ENCODE results near the gene HGS.

HGS gene

GRCh38 chr17:81708739-81709185 is 25.0 kb downstream of the HGS start:
- no peaks in the 10 kb centered on the region for H3K27me3 ChIP-seq
- H3K4me1 ChIP-seq = peaks cover 54% of the 10 kb centered on the region
- peaks cover 47% of the 10 kb centered on the region for H4K20me1 ChIP-seq
- no peak overlapping the region for H3K4me3 ChIP-seq
- no peak overlapping the region for H3K9ac ChIP-seq
- H3K4me2 ChIP-seq = no peak overlapping the region
- no peak for TF ChIP-seq Cebpa-rat (IDR thresholded peaks at IDR 0.05)
- no peaks in the 10 kb centered on the region for H3K9me3 ChIP-seq
- peaks cover 54% of the 10 kb centered on the region for H3K36me3 ChIP-seq
- H3K27ac ChIP-seq = 0 out of 2 replicates have a peak overlapping the region, but pooled peaks have one; percentile 9

GRCh38 chr17:81710514-81711308 is 26.9 kb downstream of the HGS start:
- TF ChIP-seq Cebpa-rat (IDR thresholded peaks at IDR 0.05) = no peak
- peaks cover 52% of the 10 kb centered on the region for H3K36me3 ChIP-seq
- peak overlapping the region; percentile 87 for H3K4me3 ChIP-seq
- H4K20me1 ChIP-seq = peaks cover 55% of the 10 kb centered on the region
- H3K27me3 ChIP-seq = no peaks in the 10 kb centered on the region
- peak overlapping the region; percentile 86 for H3K9ac ChIP-seq
- H3K27ac ChIP-seq = peak overlapping the region; percentile 86
- peak overlapping the region; percentile 98 for H3K4me2 ChIP-seq
- H3K4me1 ChIP-seq = peaks cover 58% of the 10 kb centered on the region
- H3K9me3 ChIP-seq = no peaks in the 10 kb centered on the region

- no peak for TF ChIP-seq Cebpa-rat (IDR thresholded peaks at IDR 0.05)
- Histone ChIP-seq H3K36me3 (peaks cover 51% of the 10 kb centered on the region), H3K9me3 (no peaks in the 10 kb centered on the region), H3K4me2 (peak within 1 kb of the TSS; percentile 98), H3K4me3 (peak within 1 kb of the TSS; percentile 87), H3K4me1 (peaks cover 67% of the 10 kb centered on the region), H3K27me3 (no peaks in the 10 kb centered on the region), H4K20me1 (peaks cover 50% of the 10 kb centered on the region), H3K27ac (peak within 1 kb of the TSS; percentile 86), H3K9ac (peak within 1 kb of the TSS; percentile 86)
Measured at GRCh38 chr17:81711814-81712467, 28.1 kb downstream of the HGS start, which contains the start of gene SLC25A10. Gene SLC25A10 (plus strand): TSS chr17:81712284. CDS start chr17:81712427, 143 bp downstream.

GRCh38 chr17:81712468-81713003 is 28.7 kb downstream of the HGS start:
- no peak for TF ChIP-seq Cebpa-rat (IDR thresholded peaks at IDR 0.05)
- Histone ChIP-seq H3K27ac (peak overlapping the region; percentile 86), H3K9ac (peak overlapping the region; percentile 86), H3K27me3 (no peaks in the 10 kb centered on the region), H3K36me3 (peaks cover 51% of the 10 kb centered on the region), H4K20me1 (peaks cover 44% of the 10 kb centered on the region), H3K4me2 (peak overlapping the region; percentile 98), H3K4me1 (peaks cover 67% of the 10 kb centered on the region), H3K4me3 (peak overlapping the region; percentile 87), H3K9me3 (no peaks in the 10 kb centered on the region)

- Histone ChIP-seq H3K4me3 (peak overlapping the region; percentile 87), H3K9ac (peak overlapping the region; percentile 86), H3K36me3 (peaks cover 51% of the 10 kb centered on the region), H3K9me3 (no peaks in the 10 kb centered on the region), H4K20me1 (peaks cover 39% of the 10 kb centered on the region), H3K27me3 (no peaks in the 10 kb centered on the region), H3K4me2 (peak overlapping the region; percentile 98), H3K4me1 (peaks cover 67% of the 10 kb centered on the region), H3K27ac (peak overlapping the region; percentile 86)
- TF ChIP-seq Cebpa-rat (IDR thresholded peaks at IDR 0.05) = no peak
Measured at GRCh38 chr17:81713004-81713555, 29.3 kb downstream of the HGS start.

- no peak for TF ChIP-seq Cebpa-rat (IDR thresholded peaks at IDR 0.05)
- H3K4me1 ChIP-seq = peaks cover 67% of the 10 kb centered on the region
- H3K27ac ChIP-seq = peak overlapping the region; percentile 86; the same call in 1 of the 2 replicates
Measured at GRCh38 chr17:81713556-81714411, 30.0 kb downstream of the HGS start.

GRCh38 chr17:81714412-81715106 is 30.7 kb downstream of the HGS start:
- no peaks in the 10 kb centered on the region for H3K27me3 ChIP-seq
- peaks cover 49% of the 10 kb centered on the region for H3K36me3 ChIP-seq
- H3K9ac ChIP-seq = peak overlapping the region; percentile 86; the same call in 1 of the 2 replicates
- H4K20me1 ChIP-seq = peaks cover 30% of the 10 kb centered on the region
- H3K4me2 ChIP-seq = peak overlapping the region; percentile 98
- no peak overlapping the region for H3K4me3 ChIP-seq
- H3K9me3 ChIP-seq = no peaks in the 10 kb centered on the region
- no peak overlapping the region for H3K27ac ChIP-seq
- TF ChIP-seq Cebpa-rat (IDR thresholded peaks at IDR 0.05) = no peak
- H3K4me1 ChIP-seq = peaks cover 64% of the 10 kb centered on the region

More at GRCh38 chr17:81713556-81714411, 30.0 kb downstream of the HGS start:
- Histone ChIP-seq H3K27me3 (no peaks in the 10 kb centered on the region), H3K9me3 (no peaks in the 10 kb centered on the region), H3K4me2 (peak overlapping the region; percentile 98), H3K36me3 (peaks cover 49% of the 10 kb centered on the region), H3K4me3 (peak overlapping the region; percentile 87), H3K9ac (peak overlapping the region; percentile 86), H4K20me1 (peaks cover 32% of the 10 kb centered on the region)

GRCh38 chr17:81715107-81715871 is 31.5 kb downstream of the HGS start:
- TF ChIP-seq Cebpa-rat (IDR thresholded peaks at IDR 0.05) = no peak
- Histone ChIP-seq H3K4me1 (peaks cover 64% of the 10 kb centered on the region), H3K27me3 (no peaks in the 10 kb centered on the region), H3K27ac (no peak overlapping the region), H3K36me3 (peaks cover 57% of the 10 kb centered on the region), H3K9me3 (no peaks in the 10 kb centered on the region), H4K20me1 (peaks cover 30% of the 10 kb centered on the region), H3K9ac (no peak overlapping the region), H3K4me3 (no peak overlapping the region), H3K4me2 (no peak overlapping the region)
